HG03103 (cell line): ENCODE results near the gene MYOZ3.

Source experiments
- ATAC-seq: cut with Tn5 transposase; IDR thresholded peaks from one replicate; pipeline ENCODE4 v1.9.1; 2021; ENCODE audit warnings: low read depth; ENCODE audit not compliant: unreplicated experiment

The MYOZ3 gene

GRCh38 chr5:150626853-150627276, 34.2 kb upstream of the MYOZ3 start:
- ATAC-seq = no peak

- ATAC-seq = no peak
These were observed 33.1 kb upstream of the MYOZ3 start for GRCh38 chr5:150627731-150628545.

- ATAC-seq = no peak
These were observed 32.0 kb upstream of the MYOZ3 start for GRCh38 chr5:150628936-150629485.

- no peak for ATAC-seq
These were observed 31.0 kb upstream of the MYOZ3 start for GRCh38 chr5:150630016-150630415.

- no peak for ATAC-seq
These were observed 30.4 kb upstream of the MYOZ3 start for GRCh38 chr5:150630461-150631325.

GRCh38 chr5:150631326-150631701, 29.7 kb upstream of the MYOZ3 start:
- no peak for ATAC-seq

GRCh38 chr5:150632305-150633160, 28.5 kb upstream of the MYOZ3 start:
- ATAC-seq = no peak

- no peak for ATAC-seq
These were observed 27.6 kb upstream of the MYOZ3 start for GRCh38 chr5:150633429-150633828.

GRCh38 chr5:150636391-150637244, 24.4 kb upstream of the MYOZ3 start:
- ATAC-seq = no peak

- ATAC-seq = no peak
These were observed 23.6 kb upstream of the MYOZ3 start for GRCh38 chr5:150637245-150638052.

- ATAC-seq = no peak
These were observed 23.0 kb upstream of the MYOZ3 start for GRCh38 chr5:150638053-150638444.

GRCh38 chr5:150638488-150639376, 22.3 kb upstream of the MYOZ3 start:
- ATAC-seq = no peak

GRCh38 chr5:150639377-150639692, 21.7 kb upstream of the MYOZ3 start:
- ATAC-seq = no peak

- ATAC-seq = no peak
These were observed 21.3 kb upstream of the MYOZ3 start for GRCh38 chr5:150639751-150640150.

- no peak for ATAC-seq
These were observed 20.6 kb upstream of the MYOZ3 start, which contains the start of gene SYNPO for GRCh38 chr5:150640311-150641005. Gene SYNPO (plus strand): TSS chr5:150640660. CDS start chr5:150648276, 7,616 bp downstream.

- ATAC-seq = no peak
These were observed 20.0 kb upstream of the MYOZ3 start for GRCh38 chr5:150641006-150641570.
